HT1080 (cell line): ENCODE data around the gene ZMYND12. TPM values are rescaled to one million over a fixed set of nuclear protein-coding genes. Genes with fewer than 3 reads are reported as not detected.

Source experiments
- DNase-seq: peaks from one replicate; pipeline ENCODE4 v3.0.0-alpha.2; 2015; ENCODE audit warnings: low read depth
- total RNA-seq: library from RNA; depleted of rRNA; stranded (reverse); fragments of >200 nt; shearing (Covaris generic); gene quantifications from 2 replicates; pipeline ENCODE4 v1.2.3, GENCODE V29; 2014

The ZMYND12 gene
- total RNA-seq, 1 experiment from 2014 or later, result not detected

DNA sequence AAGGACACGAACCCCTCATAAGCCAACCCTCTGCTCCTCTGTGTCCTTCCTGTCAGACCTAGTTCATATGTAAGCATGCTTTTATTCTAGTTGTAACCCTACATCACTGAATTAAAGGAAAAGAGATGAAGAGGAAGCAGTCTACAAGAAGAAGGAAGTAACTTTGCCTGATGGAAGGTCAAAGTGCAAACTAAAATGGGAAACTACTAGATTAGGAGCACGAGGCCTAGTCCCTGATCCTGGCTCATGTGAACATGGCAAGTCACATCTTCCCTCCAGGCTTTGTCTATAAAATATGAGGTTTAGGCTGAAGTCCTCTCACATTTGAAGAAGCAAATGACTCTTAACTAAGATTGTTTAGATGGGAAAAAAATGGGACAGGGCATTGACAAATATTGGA, 13.2 kb downstream of the ZMYND12 start:
- no peak for DNase-seq

DNA sequence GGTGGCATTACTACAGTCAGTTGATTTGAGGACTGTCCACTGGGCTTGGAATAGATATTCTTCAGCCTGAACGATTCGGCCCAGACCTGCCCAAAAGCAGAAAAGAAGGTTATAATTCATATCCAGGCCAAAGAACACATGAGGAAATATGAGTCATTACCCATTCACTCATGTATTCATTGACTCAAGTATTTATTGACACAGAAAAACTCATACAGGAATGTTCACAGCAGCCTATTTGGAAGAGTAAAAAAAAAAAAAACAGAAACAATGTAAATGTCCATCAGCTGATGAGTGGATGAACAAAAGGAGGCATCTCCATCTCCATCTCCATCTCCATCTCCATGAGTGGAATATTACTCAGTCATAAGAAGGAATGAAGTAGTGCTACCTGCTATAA, 15.9 kb downstream of the ZMYND12 start:
- DNase-seq, result peak; percentile 87

DNA sequence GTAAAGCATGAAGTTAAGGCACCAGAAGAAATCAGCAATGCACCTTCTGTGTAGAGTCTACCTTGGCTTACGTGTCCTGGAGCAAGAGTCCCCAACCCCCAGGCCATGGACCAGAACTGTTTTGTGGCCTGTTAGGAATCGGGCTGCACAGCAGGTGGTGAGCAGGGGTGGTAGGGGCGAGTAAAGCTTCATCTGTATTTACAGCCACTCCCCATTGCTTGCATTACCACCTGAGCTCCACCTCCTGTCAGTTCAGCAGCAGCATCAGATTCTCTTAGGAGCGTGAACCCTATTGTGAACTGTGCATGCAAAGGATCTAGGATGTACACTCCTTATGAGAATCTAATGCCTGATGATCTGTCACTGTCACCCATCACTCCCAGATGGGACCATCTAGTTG, 21.5 kb downstream of the ZMYND12 start:
- no peak for DNase-seq

DNA sequence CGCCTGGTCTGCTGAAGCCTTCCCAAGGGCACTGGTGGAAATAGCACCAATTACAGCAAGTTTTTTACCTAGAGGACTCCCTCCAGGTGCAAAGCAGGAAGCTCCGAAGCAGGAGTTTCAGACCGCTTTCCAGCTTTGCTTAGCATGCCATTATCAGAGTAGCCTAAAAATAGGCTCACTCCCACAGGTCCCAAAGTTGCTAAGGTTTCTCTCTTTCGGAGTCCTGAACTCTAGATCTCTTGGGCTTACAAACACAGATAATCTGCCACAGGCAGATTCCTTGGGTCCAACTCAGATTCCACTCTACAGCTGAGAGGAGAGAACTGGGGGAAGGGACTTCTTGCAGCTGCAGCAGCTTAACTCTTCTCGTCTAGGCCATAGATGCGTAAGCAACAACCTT, 22.5 kb downstream of the ZMYND12 start:
- no peak for DNase-seq

DNA sequence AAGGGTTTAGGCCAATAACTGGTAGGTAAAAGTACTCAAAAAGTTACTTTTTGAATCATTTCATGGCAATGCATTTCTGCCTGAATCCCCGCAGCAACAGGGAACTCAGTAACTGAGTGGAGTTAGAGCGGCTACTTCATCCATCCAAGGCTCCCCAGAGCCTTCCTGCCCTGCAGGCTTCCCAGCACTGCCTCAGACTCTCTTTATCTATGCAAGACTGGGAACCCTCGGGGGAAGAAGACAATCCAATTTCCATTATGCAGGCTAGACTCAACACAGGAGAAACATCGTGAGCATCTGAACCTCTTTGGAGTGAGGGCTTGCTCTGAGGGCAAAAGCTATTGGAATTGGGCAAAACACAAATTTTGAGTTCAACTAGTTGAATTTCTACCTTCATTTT, 23.1 kb downstream of the ZMYND12 start:
- DNase-seq, result no peak

DNA sequence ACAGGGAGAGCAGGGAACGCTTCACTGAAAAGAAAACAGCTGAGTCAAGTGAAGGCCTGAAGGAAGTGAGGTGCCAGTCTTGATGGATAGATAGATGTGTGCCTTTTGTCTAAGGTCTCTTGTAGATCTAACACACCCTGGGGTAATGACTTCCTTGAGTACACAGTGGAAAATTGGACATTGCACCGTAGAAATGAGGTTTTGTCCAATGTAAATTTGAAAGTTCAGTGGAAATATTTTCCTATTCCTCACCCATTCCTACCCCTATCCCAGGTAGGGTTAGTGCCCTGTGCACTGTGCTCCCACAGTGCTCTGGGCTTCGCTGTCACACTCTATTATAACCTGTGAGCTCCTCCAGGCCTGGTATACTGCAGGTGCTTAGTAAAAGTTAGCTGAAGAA, 24.3 kb downstream of the ZMYND12 start:
- no peak for DNase-seq

DNA sequence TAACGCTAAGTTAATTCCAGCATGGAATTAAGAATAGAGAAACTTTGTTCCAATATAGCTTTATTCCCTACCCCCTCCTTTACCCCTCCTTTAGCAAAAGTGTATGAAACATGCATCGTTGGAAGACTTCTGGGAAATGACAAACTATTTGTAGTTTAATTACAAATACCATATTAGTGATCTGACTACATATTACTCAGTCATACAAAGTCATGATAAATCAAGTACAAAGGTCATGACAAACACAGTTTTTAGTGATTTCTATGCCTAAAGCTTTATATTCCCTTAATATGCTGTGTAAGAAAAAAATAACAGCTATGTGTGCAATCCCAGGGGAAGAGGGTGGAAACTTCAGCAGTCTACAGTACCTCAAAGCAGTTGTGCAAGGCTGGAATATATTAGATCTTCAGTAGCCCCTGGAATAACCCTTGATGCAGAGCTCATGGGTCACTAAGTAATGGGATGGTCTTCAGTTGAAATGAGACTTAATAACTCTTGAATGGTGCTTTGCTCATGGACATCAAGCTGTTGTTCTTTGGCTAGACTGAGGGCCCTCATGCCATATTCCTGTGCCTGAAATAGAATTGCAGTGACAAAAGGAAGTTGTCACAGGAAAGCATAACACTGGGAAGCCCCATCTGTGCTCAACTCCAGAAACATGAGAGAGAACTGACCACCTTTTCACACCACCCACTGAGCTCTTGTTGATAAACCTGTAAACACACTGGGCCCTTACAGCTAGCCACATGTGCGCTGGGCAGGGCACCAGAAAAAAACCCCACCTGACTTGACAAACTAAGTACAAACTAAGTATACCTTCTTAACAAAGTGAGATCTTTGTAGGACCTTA, 25.3 kb downstream of the ZMYND12 start:
- DNase-seq, result no peak

DNA sequence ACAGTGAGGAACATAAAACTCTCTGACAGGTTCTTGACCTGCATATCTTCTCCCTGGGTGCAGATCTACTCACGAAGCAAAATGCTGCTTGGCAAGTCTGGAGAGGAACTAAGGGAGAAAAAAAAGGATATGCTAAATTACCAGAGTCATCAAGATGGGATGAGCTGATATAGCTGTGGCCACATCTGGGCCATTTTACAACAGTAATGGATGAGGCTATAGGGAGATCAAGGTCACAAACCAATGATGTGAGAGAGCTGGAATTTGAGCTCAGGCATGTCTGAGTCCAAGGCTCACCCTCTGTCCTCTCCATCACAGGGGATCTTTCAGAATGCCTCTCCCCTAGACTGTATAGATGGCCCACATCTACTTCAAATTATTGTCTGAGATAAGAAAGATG, 26.2 kb downstream of the ZMYND12 start:
- no peak for DNase-seq

DNA sequence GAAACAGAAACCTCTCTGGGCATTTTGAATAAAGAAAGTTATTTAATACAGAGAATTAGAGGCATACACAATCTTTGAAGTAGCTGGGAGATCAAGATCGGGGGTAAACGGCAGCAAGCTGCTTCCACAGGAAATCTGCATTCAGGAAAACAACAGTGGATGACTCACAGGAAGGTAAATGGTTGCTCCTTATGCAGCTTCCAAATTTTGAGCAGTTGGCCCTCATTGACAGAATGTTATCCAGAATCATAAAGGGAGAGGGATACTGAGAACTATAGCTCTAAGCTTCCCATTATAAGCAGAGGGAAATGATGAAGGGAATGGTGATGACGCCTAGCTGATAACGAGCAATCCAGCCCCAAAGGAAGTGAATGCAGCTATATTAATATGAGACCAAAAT, 28.6 kb downstream of the ZMYND12 start:
- DNase-seq, result peak; percentile 13

DNA sequence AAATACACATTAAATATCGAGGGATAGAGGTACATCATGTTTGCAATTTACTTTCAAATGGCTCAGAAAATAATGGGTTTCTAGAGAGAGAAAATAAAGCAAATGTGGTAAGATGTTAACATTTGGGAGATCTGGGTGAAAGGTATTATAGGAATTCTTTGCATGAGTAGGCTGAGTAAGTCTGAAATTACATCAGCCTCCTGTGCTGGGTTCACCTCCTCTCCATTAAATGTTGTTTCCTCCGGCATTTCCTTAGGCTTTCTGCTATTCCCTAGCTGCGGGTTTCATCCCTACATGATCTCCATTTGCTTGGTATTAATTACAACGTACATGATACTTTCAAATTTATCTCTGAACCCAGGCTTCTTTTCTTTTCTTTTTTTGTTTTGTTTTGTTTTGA, 31.6 kb downstream of the ZMYND12 start:
- DNase-seq, result no peak

DNA sequence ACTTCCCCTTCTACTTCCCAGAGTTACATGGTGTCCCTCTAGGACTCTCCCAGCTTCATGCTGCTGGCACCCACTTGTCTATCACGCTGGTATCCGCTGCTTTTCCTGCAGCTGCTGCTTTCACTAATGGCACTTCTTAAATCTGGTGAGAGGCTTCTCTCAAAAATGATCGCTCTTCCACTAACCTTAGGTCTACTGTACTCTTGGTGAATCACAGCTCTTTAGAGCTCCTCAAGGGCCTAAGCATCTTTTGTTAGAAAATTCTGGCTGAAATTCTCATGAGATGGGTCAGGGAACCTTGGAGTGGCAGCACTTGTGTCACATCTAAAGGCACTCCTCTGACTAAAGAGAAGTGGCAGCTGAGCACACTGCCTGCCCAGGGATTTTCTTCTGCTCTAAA, 32.1 kb downstream of the ZMYND12 start:
- DNase-seq, result no peak

DNA sequence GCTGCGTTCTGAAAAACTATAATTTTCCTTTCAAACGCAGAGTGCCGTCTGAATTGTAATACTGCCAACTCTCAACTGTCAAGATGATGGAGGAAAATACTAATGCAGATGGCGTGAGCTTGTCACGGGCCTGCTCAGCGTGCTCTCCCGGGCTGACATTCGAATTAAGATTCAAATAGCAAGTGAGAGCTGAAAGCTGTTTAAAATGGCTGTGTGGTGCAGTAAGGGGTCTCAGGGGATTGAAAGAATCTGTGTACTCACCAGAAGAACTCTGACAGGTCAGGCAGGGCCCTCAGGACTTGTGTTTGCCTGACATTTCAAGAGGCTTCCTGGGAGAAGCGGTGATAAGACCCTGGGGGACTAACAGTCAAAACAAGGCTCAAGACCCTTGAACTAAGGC, 33.1 kb downstream of the ZMYND12 start:
- no peak for DNase-seq

DNA sequence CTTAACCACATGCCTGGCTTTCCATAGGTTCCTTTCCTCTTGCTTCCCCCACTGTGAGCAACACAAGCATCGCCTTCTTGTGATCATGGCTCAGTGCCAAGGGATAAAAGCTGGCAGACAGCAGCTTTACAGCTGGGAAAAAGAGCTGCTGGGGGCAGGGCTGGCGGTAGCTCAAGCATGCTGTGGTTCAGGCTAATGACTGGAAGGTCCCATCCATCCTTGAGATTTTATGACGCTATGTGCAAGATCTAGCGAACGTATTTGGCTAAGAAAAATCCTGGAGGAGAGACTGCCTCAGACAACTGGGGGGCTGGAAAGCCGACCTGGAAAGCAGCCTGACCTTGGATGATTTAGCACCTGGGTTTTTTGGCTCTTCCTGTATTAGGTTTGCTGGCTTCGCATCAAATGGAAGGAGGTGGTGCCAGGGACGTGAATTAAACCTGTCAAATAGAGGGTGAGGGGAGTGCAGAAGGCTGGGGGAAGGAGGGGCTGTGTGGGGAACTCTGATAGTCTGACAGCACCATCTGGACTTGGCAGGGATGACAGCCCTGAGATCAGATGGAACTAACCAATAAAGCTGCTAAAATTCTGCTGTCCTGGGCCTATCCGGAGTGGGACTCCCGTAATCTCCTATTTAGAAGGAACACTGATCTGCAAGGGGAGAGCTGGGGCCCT, 34.8 kb downstream of the ZMYND12 start:
- peak; percentile 56 for DNase-seq

DNA sequence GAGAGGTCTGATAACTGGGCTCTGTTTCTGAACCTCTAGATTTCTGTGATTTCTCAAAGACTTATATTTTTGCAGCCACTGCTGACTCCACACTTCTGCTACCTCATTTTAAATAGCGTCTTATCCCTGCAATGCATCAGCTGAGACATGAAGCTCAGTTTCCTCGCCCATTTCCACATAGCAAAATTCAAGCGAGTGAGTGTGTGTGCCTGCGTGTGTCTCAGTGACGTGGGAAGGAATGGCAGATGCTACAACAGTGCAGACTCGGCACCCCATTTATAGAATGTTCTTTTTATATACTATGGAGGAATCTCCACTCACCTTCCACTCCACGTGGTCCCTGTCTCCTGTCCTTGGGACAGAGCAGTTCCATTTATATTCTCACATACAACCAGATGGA, 35.7 kb downstream of the ZMYND12 start:
- DNase-seq, result no peak

DNA sequence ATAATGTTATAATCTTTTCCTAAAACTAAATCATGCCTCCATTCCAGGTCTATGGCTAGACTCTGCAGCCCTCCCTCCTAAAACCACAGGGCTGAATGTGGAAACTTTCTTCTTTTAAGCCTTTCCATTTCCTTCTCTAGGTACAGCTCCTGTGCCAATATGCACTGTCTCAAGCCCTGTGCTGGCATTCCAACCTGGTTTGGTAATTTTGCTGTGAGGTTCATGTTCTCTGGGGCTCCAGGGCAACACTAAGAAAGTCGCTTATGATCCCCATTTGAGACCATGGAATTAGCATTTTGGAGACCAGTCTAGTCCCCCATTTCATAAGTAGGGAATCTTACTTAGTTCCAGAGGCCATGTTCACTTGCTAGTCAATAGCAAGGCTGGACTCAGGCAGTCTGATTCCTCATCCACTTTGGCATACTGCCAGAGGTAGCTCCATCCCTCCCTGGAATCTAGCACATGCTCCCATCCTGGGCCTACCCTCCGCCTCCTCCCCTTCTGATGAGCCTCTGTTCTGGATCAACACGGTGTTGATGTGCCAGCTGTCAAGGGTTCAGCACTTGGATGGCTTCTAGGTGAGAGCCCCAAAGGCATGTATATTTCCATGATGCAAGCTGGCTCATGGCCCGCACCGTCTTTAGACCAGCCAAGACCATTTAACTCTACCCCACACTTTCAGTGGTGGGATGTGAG, 36.5 kb downstream of the ZMYND12 start:
- DNase-seq, result no peak

DNA sequence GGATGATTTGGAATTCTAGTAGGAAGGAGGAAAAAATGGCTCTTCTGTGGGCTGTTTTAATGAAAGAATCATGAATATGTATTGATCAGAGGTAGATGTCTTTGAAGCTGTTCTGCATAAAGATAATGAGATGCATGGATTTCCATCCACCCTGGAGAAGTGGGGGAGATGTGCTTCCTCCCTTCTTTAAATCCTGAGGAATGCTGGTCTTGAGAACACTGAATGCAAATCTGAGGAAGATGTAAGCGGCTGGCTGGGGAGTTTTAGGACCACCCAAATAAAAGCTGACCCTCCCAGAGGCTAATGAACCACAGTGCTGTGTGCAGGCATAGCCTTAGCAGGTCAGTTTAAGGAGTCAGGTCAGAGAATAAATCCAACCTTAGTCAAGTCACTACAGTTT, 37.3 kb downstream of the ZMYND12 start:
- DNase-seq, result no peak

DNA sequence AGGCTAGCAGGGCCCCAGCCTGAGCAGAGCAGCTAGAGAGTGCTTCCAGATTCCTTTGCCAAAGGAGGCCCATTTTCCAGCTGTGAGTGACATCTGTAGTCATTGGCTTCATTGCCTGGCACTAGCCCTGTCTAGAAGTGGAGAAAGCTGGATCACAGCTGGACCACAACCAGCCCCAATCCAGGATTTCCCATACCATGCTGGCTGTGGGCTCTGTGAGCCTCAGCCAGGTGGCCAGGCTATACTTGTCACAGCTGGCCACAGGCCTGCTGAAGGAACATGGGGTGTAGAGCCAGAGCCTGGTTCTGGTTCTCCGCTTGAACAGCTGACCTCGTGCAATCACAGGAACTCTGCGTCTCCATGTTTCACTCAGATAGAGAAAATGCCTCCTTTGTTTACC, 38.7 kb downstream of the ZMYND12 start:
- no peak for DNase-seq

DNA sequence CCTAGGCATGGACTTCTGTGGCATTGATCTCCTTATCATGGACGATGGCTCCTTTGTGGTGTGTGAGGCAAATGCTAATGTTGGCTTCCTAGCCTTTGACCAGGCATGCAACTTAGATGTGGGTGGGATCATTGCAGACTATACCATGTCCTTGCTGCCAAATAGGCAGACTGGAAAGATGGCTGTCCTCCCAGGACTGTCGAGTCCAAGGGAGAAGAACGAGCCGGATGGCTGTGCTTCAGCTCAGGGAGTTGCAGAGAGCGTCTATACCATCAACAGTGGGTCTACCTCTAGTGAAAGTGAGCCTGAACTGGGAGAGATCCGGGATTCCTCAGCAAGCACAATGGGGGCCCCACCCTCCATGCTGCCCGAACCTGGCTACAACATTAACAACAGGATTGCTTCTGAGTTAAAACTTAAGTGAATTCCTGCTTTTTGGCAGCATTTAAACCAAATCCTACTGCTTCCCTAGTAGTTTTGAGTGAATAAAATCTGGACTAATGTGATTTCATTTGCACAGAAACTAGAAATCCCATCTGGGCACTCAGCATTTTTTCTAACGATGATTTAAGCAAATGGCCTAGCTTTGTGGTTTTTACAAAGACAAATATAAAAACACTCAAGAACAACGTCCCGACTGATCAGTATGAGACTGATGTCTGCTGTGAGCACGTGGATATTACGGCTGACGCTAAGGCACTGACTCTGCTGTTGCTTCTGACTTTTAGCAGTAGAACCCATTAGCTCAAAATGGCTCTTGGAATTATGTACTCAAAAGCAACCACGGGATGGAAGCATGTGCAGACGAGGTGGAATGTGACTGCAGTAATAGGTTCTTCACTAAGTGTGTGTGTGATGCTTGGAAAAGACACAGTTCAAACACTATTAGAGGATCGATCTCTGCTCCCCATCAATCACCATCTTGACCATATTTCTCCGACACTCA, 41.0 kb downstream of the ZMYND12 start:
- DNase-seq, result no peak

DNA sequence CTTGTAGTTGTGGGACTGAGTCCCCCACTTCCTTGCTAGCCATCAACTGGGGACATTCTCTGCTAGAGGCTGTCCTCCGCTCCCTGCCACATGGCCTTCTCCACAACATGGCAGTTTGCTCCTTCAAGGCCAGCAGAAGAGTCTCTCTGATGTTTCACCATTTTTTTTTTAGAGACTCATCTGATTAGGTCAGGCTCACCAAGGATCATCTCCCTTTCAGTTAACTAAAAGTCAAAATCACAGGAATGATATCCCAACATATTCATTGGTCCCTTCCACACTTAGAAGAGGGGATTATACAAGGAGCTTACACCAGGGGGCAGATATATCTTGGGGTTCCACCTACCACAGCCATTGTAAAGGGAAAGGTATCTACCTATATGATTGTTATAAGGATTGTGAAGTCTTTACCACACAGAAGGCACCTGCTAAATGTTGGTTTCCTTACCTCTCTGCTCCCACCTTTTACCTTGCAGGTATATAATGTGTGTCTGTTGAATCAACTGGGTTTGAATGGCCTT, 51.9 kb downstream of the ZMYND12 start:
- DNase-seq, result no peak

DNA sequence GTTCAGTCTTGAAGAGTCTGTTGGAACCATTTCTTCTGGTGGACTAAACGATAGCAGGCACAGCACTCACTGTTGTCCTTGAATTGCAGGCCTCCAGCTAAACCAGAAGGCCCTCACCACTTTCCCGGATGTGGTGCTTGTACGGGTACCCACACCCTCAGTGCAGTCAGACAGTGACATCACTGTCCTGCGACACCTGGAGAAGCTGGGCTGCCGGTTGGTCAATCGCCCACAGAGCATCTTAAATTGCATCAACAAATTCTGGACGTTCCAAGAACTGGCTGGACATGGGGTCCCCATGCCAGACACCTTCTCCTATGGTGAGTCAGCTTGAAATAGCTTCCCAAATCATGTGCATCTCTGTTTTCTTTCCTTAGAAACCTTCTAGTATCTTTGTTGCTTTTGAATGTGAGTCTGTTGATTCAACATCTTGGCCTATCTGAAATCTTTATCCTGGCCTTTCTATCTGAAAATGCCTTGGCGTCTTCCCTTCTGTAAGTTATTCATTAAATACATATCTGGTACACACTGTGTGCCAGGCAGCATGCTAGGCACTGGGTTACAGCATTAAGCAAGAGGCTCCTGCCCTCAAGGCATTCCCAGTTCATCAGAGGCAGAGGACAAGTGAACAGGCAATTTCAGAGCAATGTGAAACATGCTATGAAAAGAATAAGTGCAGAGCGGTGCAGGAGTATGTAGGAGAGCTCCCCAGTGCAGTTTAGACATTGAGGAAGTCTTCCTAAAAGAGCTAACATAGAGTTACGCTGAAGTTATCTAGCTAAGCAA, 56.3 kb downstream of the ZMYND12 start:
- peak; percentile 57 for DNase-seq
